PC-3 (cell line): ENCODE measurements around the gene FAM200B. TPM values are rescaled to one million over a fixed set of nuclear protein-coding genes. Genes with fewer than 3 reads are reported as not detected.
A peak's percentile ranks its signal among the peaks of the same experiment; 100 is the strongest.

Experiments used
- ATAC-seq: fragments of 200-7000 bp; cut with Tn5 transposase; 2 replicates; pipeline ENCODE4 v1.9.1; 2020; ENCODE audit warnings: mild to moderate bottlenecking, moderate library complexity
- BruUV-seq: library from RNA; stranded (reverse); fragments of 400-500 nt; replicated peaks from 2 replicates; lab custom pipeline; 2021; lab: Mats Ljungman, UMichigan
- CTCF ChIA-PET: fragments of 300-600 bp; sonication (Branson Sonifier 250); formaldehyde crosslinking; loops from one replicate; lab custom pipeline; 2022; ENCODE audit warnings: antibody characterized with exemption; lab: Charles Lee
- POLR2A ChIA-PET: fragments of 300-600 bp; sonication (Branson Sonifier 250); formaldehyde crosslinking; loops from one replicate; lab custom pipeline; 2022; ENCODE audit warnings: antibody characterized with exemption; ENCODE audit not compliant: unreplicated experiment; lab: Charles Lee
- DNase-seq: peaks from one replicate; pipeline ENCODE4 v3.0.0-alpha.2; 2015
- H2AFZ ChIP-seq: fragments of 300-600 bp; sonication (generic); 2 replicates; pipeline ENCODE4 v1.6.0; 2016; ENCODE audit warnings: antibody characterized with exemption, low read length
- H3F3A ChIP-seq: fragments of 300-600 bp; sonication (generic); one replicate; pipeline ENCODE4 v1.6.0; 2017; ENCODE audit warnings: antibody characterized with exemption, low read length, control low read depth, mild to moderate bottlenecking; ENCODE audit not compliant: unreplicated experiment
- H3K27ac ChIP-seq: fragments of 300-600 bp; sonication (generic); 2 replicates; pipeline ENCODE4 v1.5.1; 2016; ENCODE audit warnings: mild to moderate bottlenecking, low read length
- H3K27me3 ChIP-seq: fragments of 300-600 bp; sonication (generic); 2 replicates; pipeline ENCODE4 v1.6.1; 2016; ENCODE audit warnings: low read length, mixed read lengths
- H3K36me3 ChIP-seq: fragments of 300-600 bp; sonication (generic); 2 replicates; pipeline ENCODE4 v1.6.1; 2016; ENCODE audit warnings: low read depth, mixed run types, low read length, mixed read lengths
- H3K4me1 ChIP-seq: fragments of 300-600 bp; sonication (generic); 2 replicates; pipeline ENCODE4 v1.5.1; 2016; ENCODE audit warnings: low read length; ENCODE audit not compliant: insufficient read depth
- H3K4me2 ChIP-seq: fragments of 300-600 bp; sonication (generic); 2 replicates; pipeline ENCODE4 v1.6.0; 2016; ENCODE audit warnings: low read length
- H3K4me3 ChIP-seq: fragments of 300-600 bp; sonication (generic); 2 replicates; pipeline ENCODE4 v1.5.1; 2016; ENCODE audit warnings: mild to moderate bottlenecking, low read length, mixed read lengths
- H3K79me2 ChIP-seq: fragments of 300-600 bp; sonication (generic); 2 replicates; pipeline ENCODE4 v1.6.1; 2017; ENCODE audit warnings: low read length, mixed read lengths
- H3K9ac ChIP-seq: fragments of 300-600 bp; sonication (generic); 2 replicates; pipeline ENCODE4 v1.6.0; 2016; ENCODE audit warnings: mild to moderate bottlenecking, low read length
- H3K9me2 ChIP-seq: fragments of 300-600 bp; sonication (generic); replicated peaks from 2 replicates; pipeline ENCODE4 v1.6.1; 2016; ENCODE audit warnings: mixed run types, low read length, mixed read lengths
- H3K9me3 ChIP-seq: fragments of 300-600 bp; sonication (generic); 2 replicates; pipeline ENCODE4 v1.6.1; 2016; ENCODE audit warnings: low read length, mixed read lengths
- H4K20me1 ChIP-seq: fragments of 300-600 bp; sonication (generic); 2 replicates; pipeline ENCODE4 v1.6.1; 2016; ENCODE audit warnings: low read length, mixed read lengths
- EZH2 ChIP-seq: fragments of 300-600 bp; sonication (generic); IDR thresholded peaks from one replicate; pipeline ENCODE4 v1.6.1; 2017; ENCODE audit warnings: antibody characterized with exemption, mild to moderate bottlenecking, low read length; ENCODE audit not compliant: unreplicated experiment
- EZH2phosphoT487 ChIP-seq: fragments of 300-600 bp; sonication (generic); IDR thresholded peaks from 2 replicates; pipeline ENCODE4 v1.6.1; 2018; ENCODE audit warnings: mild to moderate bottlenecking, antibody characterized with exemption, low read length, borderline replicate concordance
- intact Hi-C: fragments of 100-400 bp; cut with micrococcal nuclease; formaldehyde crosslinking; loops from 2 replicates; pipeline ENCODE4 v1.9.0; 2023
- total RNA-seq: library from RNA; depleted of rRNA; stranded (reverse); fragments of >200 nt; gene quantifications from 2 replicates; pipeline ENCODE4 v1.2.3, GENCODE V29; 2014
- TF ChIP-seq, protein P1 (sequence below): fragments of 300-600 bp; sonication (generic); conservative IDR thresholded peaks from 2 replicates; pipeline ENCODE4 v1.5.1; 2017; ENCODE audit warnings: antibody characterized with exemption, low read depth, mild to moderate bottlenecking, low read length

FAM200B gene
- total RNA-seq, 1 experiment from 2014 or later, result 20.1 TPM

DNA sequence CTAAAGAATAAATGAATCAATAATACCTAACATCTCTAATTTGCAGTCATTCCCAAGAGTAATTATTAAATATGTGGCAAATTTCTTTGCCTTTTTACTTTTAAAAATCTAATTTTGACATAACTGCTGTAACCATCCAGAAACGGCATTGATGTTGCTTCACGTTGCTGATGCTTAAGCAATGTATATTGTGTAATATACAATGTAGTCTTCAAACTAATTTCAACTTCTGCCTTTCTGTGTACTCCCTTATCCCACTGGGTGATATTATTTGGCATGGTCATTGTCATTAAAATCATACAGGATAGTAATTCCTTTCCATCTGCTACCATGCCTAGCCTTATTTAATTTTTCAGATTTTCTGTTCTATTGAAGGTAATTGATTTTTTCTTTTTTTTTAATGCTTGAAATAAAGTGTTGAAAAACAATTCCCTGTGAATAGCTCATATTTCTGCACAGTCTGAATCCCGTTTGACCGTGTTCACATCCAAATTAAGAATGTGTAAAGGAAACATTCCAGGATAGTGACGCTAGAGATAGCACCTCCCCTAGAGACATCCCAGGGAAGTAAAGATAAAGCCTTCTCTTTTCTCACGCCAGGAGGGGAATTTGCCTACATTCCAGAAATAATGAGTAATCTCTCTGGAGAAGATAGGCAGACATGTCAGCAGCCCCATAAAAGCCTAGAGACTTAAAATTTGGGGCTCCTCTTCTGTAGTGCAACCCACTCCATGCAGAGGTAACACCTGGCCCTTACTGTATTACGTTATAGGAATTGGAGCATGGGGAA lies 8.6 kb downstream of the FAM200B start:
- peak; percentile 85 for DNase-seq
- Histone ChIP-seq H3K4me3 (no peak overlapping the region), H3K79me2 (peaks cover 4% of the 10 kb centered on the region), H2AFZ (no peak overlapping the region), H3K27ac (peak overlapping the region; percentile 56), H3F3A (no peaks in the 10 kb centered on the region), H3K9me2 (no peaks in the 10 kb centered on the region), H3K27me3 (no peaks in the 10 kb centered on the region), H3K9ac (0 out of 2 replicates have a peak overlapping the region, but pooled peaks have one; percentile 13), H3K36me3 (peaks cover 29% of the 10 kb centered on the region), H3K4me2 (peak overlapping the region; percentile 40), H3K4me1 (peaks cover 35% of the 10 kb centered on the region), H3K9me3 (no peaks in the 10 kb centered on the region), H4K20me1 (no peaks in the 10 kb centered on the region)
- peak; percentile 53 for ATAC-seq
- CTCF ChIA-PET, result no interaction called here
- POLR2A ChIA-PET, result no interaction called here
- intact Hi-C loops, result no loop called here
- TF ChIP-seq, protein P1, sequence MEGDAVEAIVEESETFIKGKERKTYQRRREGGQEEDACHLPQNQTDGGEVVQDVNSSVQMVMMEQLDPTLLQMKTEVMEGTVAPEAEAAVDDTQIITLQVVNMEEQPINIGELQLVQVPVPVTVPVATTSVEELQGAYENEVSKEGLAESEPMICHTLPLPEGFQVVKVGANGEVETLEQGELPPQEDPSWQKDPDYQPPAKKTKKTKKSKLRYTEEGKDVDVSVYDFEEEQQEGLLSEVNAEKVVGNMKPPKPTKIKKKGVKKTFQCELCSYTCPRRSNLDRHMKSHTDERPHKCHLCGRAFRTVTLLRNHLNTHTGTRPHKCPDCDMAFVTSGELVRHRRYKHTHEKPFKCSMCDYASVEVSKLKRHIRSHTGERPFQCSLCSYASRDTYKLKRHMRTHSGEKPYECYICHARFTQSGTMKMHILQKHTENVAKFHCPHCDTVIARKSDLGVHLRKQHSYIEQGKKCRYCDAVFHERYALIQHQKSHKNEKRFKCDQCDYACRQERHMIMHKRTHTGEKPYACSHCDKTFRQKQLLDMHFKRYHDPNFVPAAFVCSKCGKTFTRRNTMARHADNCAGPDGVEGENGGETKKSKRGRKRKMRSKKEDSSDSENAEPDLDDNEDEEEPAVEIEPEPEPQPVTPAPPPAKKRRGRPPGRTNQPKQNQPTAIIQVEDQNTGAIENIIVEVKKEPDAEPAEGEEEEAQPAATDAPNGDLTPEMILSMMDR, result no peak
- TF ChIP-seq EZH2phosphoT487 (no peak), EZH2 (no peak)
- no TSS peak for BruUV-seq

GRCh38 chr4:15691346-15692135 lies 9.9 kb downstream of the FAM200B start:
- no peak for ATAC-seq
- BruUV-seq, result no TSS peak
- DNase-seq, result peak; percentile 42
- Histone ChIP-seq H3F3A (no peaks in the 10 kb centered on the region), H3K9me2 (no peaks in the 10 kb centered on the region), H3K27me3 (no peaks in the 10 kb centered on the region), H3K4me3 (no peak overlapping the region), H4K20me1 (no peaks in the 10 kb centered on the region), H2AFZ (no peak overlapping the region), H3K79me2 (no peaks in the 10 kb centered on the region), H3K36me3 (peaks cover 16% of the 10 kb centered on the region), H3K9me3 (no peaks in the 10 kb centered on the region), H3K4me1 (peaks cover 44% of the 10 kb centered on the region), H3K9ac (no peak overlapping the region), H3K4me2 (peak overlapping the region; percentile 40), H3K27ac (peak overlapping the region; percentile 56)
- TF ChIP-seq, protein P1, result no peak
- TF ChIP-seq EZH2phosphoT487 (no peak), EZH2 (no peak)
- ChIA-PET CTCF (no interaction called here), POLR2A (no interaction called here)
- intact Hi-C loops, result no loop called here
